Kidney tubule cell (primary cell): Measurements from ENCODE around the gene TMA16.
A peak's percentile ranks its signal among the peaks of the same experiment; 100 is the strongest.
"Not testable (repeated sequence)": the region's sequence is repeated elsewhere in the genome, so short reads cannot be mapped to it uniquely, and the experiment has no call there.

Experiments used
- DNase-seq: peaks from one replicate; pipeline ENCODE4 v3.0.0-alpha.2; 2018; ENCODE audit warnings: low spot score

TMA16 gene

DNA sequence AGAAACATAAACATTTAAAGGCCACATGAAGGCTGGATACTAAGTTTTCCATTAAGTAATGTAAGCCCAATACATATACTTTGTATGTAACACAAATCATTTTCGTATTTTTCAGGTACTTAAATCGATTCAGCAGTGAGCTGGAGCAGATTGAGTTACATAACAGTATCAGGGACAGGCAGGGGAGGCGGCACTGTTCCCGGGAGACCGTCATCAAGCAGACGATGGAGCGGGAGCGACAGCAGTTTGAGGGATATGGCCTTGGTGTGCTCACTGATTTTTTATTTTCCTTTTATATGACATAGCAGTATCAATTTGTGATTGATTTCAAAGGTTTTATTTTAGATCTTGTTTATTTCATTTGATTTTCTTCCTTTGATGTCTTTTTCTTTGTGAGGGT is 20.7 kb downstream of the TMA16 start:
- no peak for DNase-seq

DNA sequence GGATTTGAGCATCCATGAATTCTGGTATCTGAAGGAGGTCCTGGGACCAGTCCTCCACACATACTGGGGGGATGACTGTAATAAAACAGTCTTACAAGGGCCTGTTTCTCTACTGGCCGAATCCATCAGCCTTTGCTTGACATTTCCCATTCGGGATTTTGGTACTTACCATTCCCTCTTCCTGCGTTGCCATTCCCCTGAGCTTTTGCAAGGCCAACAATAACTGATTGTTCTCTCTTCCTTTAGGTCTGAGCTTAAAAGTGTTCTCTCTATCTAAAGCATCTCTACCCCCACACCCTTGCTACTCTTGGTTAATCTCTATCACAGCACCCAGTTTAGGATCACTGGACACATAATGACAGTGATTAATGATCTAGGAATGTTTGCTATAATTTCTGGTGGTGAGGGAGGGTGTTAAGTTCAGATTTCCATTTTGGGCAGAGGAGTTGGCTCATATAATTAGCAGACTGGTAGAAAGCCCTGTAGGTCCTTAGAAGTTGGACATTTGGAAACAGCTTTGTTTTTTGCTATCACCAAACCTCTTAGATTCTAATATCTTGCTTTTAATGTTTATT is 29.4 kb downstream of the TMA16 start:
- peak; percentile 42 for DNase-seq

- no peak for DNase-seq
Observed at GRCh38 chr4:163525982-163526381, 31.5 kb downstream of the TMA16 start.

- DNase-seq: peak; percentile 10
Observed at GRCh38 chr4:163527172-163527571, 32.7 kb downstream of the TMA16 start.

DNA sequence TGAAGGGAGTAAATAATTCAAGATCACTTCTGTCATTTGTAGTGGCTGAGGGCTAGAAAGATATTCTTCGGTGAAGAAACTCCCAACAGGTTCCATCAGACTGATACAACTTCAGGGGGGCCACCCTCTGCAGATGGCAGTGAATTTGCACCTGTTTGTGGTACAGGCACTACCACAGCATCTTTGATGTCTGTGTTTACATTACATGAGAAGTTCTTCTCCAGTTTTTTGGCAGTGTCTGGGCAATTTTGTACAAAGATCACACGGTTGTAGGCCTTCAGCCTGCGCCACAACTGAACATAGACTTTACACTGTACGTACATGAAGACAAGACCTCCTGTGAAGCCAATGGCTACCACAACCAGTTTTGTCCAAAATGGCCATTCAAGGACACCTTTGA is 34.2 kb downstream of the TMA16 start:
- no peak for DNase-seq

DNA sequence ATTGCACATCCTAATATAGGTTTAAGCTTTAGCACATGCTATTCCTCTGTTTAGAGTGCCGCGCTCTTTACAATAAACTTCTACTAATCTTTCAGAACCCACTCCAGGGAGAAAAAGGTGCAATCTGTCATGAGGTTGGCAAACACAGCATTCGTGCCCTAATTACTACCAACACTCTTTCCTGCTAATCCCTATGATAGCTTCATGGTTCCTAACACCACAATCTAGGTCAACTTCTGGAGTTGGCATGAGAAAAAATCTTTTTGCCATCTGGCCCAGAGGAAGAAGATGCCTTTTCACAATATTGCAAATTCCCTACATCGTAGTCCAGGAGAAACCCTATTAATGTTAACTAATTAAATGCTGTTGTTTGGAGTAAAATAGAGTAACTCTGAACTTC is 39.6 kb downstream of the TMA16 start:
- DNase-seq: no peak

DNA sequence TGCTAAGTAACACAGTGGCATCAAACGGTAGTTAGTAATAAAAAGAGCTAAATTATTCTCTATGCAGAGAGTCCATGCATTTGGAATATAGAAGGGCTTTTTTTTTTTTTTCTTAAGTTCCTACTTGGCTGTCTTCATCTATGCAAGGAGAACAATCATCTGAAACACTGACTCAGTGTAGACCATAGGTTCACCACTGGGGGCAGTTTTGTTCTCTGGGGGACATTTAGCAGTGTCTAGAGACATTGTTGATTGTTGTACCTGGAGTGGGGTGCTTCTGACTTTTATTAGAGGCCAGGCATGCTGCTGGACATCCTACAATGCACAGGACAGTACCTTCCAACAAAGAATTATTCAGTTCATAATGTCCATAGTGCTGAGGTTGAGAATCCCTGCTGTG is 41.2 kb downstream of the TMA16 start:
- no peak for DNase-seq

DNA sequence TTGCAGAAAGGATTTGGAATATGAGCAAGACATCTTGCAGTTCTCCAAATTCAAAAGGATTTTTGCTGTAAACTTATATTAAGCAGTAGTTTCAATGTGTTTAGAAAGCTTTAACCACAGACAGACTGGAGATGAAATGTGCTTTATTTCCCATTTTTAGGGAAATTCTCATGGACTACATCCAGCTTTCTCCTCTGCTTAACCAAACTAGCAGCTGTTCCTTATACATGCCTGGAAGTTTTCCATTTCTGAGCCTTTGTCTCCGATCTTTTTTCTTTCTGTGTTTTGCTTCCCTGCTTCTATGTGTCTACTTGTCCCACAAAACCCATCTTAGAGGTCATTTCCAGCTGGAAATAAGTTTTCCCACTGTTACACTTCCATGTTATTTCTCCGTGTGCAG is 41.6 kb downstream of the TMA16 start:
- no peak for DNase-seq

- no peak for DNase-seq
Observed at GRCh38 chr4:163537114-163537513, 42.6 kb downstream of the TMA16 start.

DNA sequence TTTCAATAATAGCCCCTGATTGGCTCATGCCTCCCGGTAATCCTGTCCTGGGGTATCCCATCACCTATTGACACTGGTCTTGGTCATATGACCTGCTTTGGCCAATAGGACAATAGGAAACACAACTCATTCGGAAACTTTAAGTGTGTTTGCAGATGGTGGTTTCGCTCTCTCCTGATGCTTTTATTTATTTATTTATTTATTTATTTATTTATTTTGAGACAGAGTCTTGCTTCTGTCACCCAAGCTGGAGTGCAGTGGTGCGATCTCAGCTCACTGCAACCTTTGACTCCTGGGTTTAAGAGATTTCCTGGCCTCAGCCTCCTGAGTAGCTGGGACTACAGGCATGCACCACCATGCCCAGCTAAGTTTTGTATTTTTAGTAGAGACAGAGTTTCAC is 44.3 kb downstream of the TMA16 start:
- not testable (repeated sequence) for DNase-seq

GRCh38 chr4:163540448-163540847 is 46.0 kb downstream of the TMA16 start:
- DNase-seq: no peak

DNA sequence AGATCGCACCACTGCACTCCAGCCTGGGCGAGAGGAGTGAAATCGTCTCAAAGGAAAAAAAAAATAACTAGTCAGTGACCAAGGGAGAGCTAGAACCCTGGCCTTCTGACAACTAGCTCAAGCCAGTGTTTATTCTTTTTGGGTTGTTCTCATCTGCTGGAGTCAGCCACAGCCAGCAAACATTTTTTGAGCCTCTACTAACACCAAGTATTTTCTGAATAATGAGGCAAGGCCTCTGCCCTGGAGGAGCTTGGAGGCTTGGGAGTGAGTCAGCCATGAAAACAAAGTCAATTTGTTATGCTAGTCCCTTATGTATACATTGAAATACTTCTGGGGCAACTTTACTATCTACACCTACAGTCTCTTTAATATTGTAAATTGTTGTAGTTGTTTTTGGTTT is 46.5 kb downstream of the TMA16 start:
- peak; percentile 63 for DNase-seq

GRCh38 chr4:163542275-163542674 is 47.8 kb downstream of the TMA16 start:
- peak; percentile 94 for DNase-seq

DNA sequence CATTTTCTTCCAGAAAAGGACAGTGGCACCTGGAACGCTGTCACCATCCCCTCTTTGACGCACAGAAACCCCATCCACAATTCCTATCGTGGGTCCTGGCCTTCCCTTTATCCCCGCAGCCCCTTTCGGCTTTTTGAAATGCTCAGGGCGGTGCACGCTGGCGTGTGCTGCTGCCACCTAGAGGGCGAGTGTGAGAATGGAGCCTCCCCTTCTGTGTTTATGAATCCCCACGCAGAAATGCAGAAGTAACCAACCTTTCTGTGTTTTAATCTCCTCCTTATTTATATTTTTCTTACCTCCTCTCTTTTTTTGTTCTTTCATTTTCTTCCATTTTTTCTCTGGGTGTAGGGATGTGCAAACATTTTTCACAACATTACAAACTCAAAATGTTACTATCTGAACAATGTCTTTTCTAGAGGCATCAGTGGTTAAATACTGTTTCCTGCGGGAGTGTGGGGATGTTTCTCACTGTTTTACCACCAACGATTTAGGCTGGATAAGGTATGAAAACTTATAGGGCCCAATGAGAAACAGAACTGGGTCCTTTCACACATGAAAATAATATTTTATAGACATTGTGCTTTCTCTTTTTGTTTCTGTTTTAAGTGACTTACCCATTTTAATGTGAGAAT is 50.0 kb downstream of the TMA16 start:
- peak; percentile 57 for DNase-seq

- peak; percentile 61 for DNase-seq
Observed at GRCh38 chr4:163548481-163549243, 54.2 kb downstream of the TMA16 start.

DNA sequence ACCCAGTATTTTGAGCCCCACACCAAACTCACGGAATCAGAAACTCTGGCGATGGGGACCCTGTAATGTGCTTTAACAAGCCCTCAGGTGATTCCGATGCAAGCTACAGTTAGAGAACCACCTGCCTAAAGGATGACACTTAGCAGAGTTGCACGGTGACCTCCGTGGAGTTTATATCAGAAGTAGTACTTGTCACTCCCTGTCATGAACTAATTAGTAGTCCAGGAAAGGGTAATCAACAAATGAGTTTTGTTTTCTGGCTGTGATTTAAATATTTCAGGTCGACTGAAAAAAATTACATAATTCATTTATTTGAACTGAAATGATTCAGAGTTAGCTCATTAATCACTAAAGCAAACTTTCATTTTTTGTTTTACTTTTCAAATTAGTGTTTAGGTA is 56.4 kb downstream of the TMA16 start:
- DNase-seq: no peak

- DNase-seq: no peak
Observed at GRCh38 chr4:163553146-163553545, 58.7 kb downstream of the TMA16 start.

DNA sequence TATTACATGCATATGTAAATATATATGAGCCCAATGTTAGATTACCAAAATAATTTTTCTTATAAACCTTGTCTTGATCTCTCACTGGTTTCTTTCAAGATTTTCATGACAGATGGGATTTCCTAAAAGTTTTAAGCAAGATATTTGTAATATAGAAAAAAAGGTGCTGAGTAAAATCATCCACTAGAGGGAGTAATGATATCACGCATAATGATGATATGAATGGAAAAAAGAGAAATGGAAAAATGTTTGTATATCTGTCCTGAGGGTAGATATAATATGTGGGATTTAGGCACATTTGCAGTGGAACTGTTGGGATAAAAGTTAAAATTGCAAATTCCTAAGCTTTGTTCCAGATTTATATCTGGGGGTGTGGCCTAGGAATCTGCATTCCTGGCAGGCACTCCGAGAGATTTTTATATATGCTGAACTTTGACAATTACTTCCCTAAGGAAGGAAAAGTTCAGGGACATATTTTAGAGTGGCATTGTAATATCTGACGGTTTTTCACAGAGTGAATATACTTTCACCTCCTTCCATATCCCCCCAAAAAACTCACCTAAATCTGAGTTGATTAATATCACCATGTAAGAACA is 60.5 kb downstream of the TMA16 start:
- DNase-seq: peak; percentile 39

- peak; percentile 22 for DNase-seq
Observed at GRCh38 chr4:163556177-163556576, 61.7 kb downstream of the TMA16 start.

- DNase-seq: no peak
Observed at GRCh38 chr4:163556650-163557391, 62.3 kb downstream of the TMA16 start.

- no peak for DNase-seq
Observed at GRCh38 chr4:163558539-163559044, 64.1 kb downstream of the TMA16 start.

- no peak for DNase-seq
Observed at GRCh38 chr4:163562496-163562895, 68.0 kb downstream of the TMA16 start.
